Spleen (tissue), 11 donors: ENCODE measurements around the gene VSTM2L. TPM values are rescaled to one million over a fixed set of nuclear protein-coding genes. Genes with fewer than 3 reads are reported as not detected.

Experiments used
- DNase-seq: peaks from one replicate; pipeline ENCODE4 v3.0.0-alpha.2; 2020
- H3K27ac ChIP-seq, 8 donors: fragments of 200-600 bp; sonication (generic) in 7 of 8; 1 replicate in 4 of 8; 2 replicates in 4 of 8; pipeline versions ENCODE4 v1.5.0 to v1.8.0; 2016 to 2021; ENCODE audit warnings: inconsistent platforms in 4 of 8, mild to moderate bottlenecking in 4 of 8, moderate library complexity in 1 of 8
- H3K27me3 ChIP-seq, 7 donors: fragments of 200-600 bp; sonication (generic) in 6 of 7; replicated peaks in 1 of 7; 1 replicate in 4 of 7; 2 replicates in 3 of 7; pipeline versions ENCODE4 v1.5.0 to v1.8.0; 2016 to 2021; ENCODE audit warnings: inconsistent platforms in 3 of 7, mild to moderate bottlenecking in 1 of 7
- H3K36me3 ChIP-seq, 6 donors: fragments of 200-600 bp; sonication (generic) in 5 of 6; 1 replicate in 4 of 6; 2 replicates in 2 of 6; pipeline versions ENCODE4 v1.5.0 to v1.8.0; 2016 to 2021; ENCODE audit warnings: inconsistent platforms in 2 of 6
- H3K4me1 ChIP-seq, 6 donors: fragments of 200-600 bp; sonication (generic) in 5 of 6; 1 replicate in 3 of 6; 2 replicates in 3 of 6; pipeline versions ENCODE4 v1.5.0 to v1.8.0; 2016 to 2021; ENCODE audit warnings: inconsistent platforms in 3 of 6
- H3K4me3 ChIP-seq, 8 donors: fragments of 200-600 bp; sonication (generic) in 7 of 8; 1 replicate in 4 of 8; 2 replicates in 4 of 8; pipeline versions ENCODE4 v1.5.0 to v1.8.0; 2016 to 2021; ENCODE audit warnings: inconsistent platforms in 4 of 8, mild to moderate bottlenecking in 4 of 8, moderate library complexity in 2 of 8
- H3K9me3 ChIP-seq, 8 donors: fragments of 200-600 bp; sonication (generic) in 7 of 8; 1 replicate in 4 of 8; 2 replicates in 4 of 8; pipeline versions ENCODE4 v1.5.0 to v1.8.0; 2016 to 2021; ENCODE audit warnings: inconsistent platforms in 4 of 8
- CTCF ChIP-seq, 11 experiments: fragments of 200-600 bp in 7 of 11; fragments of 450-650 bp in 4 of 11; sonication (generic) in 4 of 11; IDR thresholded peaks in 8 of 11; conservative IDR thresholded peaks in 3 of 11; 1 replicate in 7 of 11; 2 replicates in 4 of 11; pipeline versions ENCODE4 v1.4.0 to v1.8.0; 2016 to 2021; ENCODE audit warnings: antibody characterized with exemption in 11 of 11, inconsistent platforms in 4 of 11, mild to moderate bottlenecking in 1 of 11
- POLR2A ChIP-seq, 3 donors: fragments of 450-650 bp; IDR thresholded peaks; one replicate each; pipeline ENCODE4 v1.5.1; 2017; ENCODE audit warnings: antibody characterized with exemption in 3 of 3, mild to moderate bottlenecking in 1 of 3
- POLR2AphosphoS5 ChIP-seq, 3 donors: sonication (generic); formaldehyde crosslinking; IDR thresholded peaks; one replicate each; pipeline ENCODE4 v1.5.1; 2017; ENCODE audit warnings: antibody characterized with exemption in 3 of 3
- WGBS, 5 donors: extraction: QIAGEN DNeasy Blood & Tissue Kit in 3 of 5; methylation state at CpG; one replicate each; pipeline versions ENCODE4 v1.1.5 to v1.1.7; 2013 to 2018; 5-methylcytosine and 5-hydroxymethylcytosine counted together
- intact Hi-C: fragments of 100-400 bp; cut with DNase I; formaldehyde crosslinking; loops from one replicate; pipeline ENCODE4 v1.15.0; 2023; ENCODE audit warnings: low total_unique reads
- polyA plus RNA-seq, 3 donors: library from polyadenylated mRNA; stranded (reverse); fragments of 200-250 nt; gene quantifications; one replicate each; pipeline ENCODE4 v1.2.1, GENCODE V29; 2013
- total RNA-seq, 7 donors: library from RNA; depleted of rRNA in 3 of 7; stranded (reverse); fragments of >200 nt in 3 of 7; fragmentation: NEBNext Ultra II Directional in 4 of 7; extraction: Animal tissue kit (Norgen Biotek cat#: 25700) in 4 of 7; gene quantifications; one replicate each; pipeline versions ENCODE4 v1.1.0 to v1.2.1, GENCODE V29; 2016 to 2021
- donor health status: healthy with polysubstance abuse.
- donor health status: DM: no; HTN: no; CAD: no; lungs with moderate emphysema.
- donor health status: DM: no; HTN: no; CAD: no.
- donor health status: Bipolar disorder and iron deficiency.
- donor health status: healthy.
- donor health status: DM: no; HTN: no; CAD: no.
- donor health status: DM: yes; HTN: yes; CAD: no.

The VSTM2L gene
- total and polyA plus RNA-seq, 10 donors, result 1.7 to 88.7 (median 24.6) TPM

GRCh38 chr20:37938954-37939353 lies 36.0 kb downstream of the VSTM2L start:
- intact Hi-C loops, result no loop called here
- TF ChIP-seq CTCF (IDR thresholded peaks at IDR 0.05 in 8 of 11, conservative IDR thresholded peaks at IDR 0.05 in 3 of 11), result no peak
- no peak for TF ChIP-seq POLR2A (IDR thresholded peaks at IDR 0.05)
- TF ChIP-seq POLR2AphosphoS5 (IDR thresholded peaks at IDR 0.05), result no peak
- no peak overlapping the region for H3K4me3 ChIP-seq
- no peak for DNase-seq
- WGBS, 5 donors, result 90 to 98% (median 93%) methylated on average over 9 of the region's 9 CpGs
- no peaks in the 10 kb centered on the region for H3K27me3 ChIP-seq
- peaks cover 0 to 23% (median 13%) of the 10 kb centered on the region in 6 donors for H3K4me1 ChIP-seq
- H3K9me3 ChIP-seq, result peaks cover 0 to 4% (median 0%) of the 10 kb centered on the region in 8 donors
- no peaks in the 10 kb centered on the region for H3K36me3 ChIP-seq
- peak overlapping the region in 5 of 8 donors; percentile 35 to 63 (median 39) for H3K27ac ChIP-seq

- peaks cover 0 to 18% (median 7%) of the 10 kb centered on the region in 6 donors for H3K4me1 ChIP-seq
- H3K36me3 ChIP-seq, result no peaks in the 10 kb centered on the region
- H3K9me3 ChIP-seq, result peaks cover 0 to 4% (median 0%) of the 10 kb centered on the region in 8 donors
- peak; percentile 74 for DNase-seq
- H3K27ac ChIP-seq, result peak overlapping the region in 6 of 8 donors; percentile 2 to 63 (median 37)
- TF ChIP-seq POLR2AphosphoS5 (IDR thresholded peaks at IDR 0.05) (peak; percentile 27 to 63 (median 41)), POLR2A (IDR thresholded peaks at IDR 0.05) (no peak), CTCF (IDR thresholded peaks at IDR 0.05 in 8 of 11, conservative IDR thresholded peaks at IDR 0.05 in 3 of 11) (no peak)
- intact Hi-C loops, result no loop called here
- no peaks in the 10 kb centered on the region for H3K27me3 ChIP-seq
- no peak overlapping the region for H3K4me3 ChIP-seq
- 80 to 83% (median 81%) methylated on average over 24 to 25 of the region's 25 CpGs for WGBS, 5 donors
Observed at GRCh38 chr20:37939701-37940560, 37.0 kb downstream of the VSTM2L start.

- H3K27me3 ChIP-seq, result no peaks in the 10 kb centered on the region
- 77 to 89% (median 82%) methylated on average over 6 of the region's 6 CpGs for WGBS, 5 donors
- H3K9me3 ChIP-seq, result peaks cover 0 to 4% (median 0%) of the 10 kb centered on the region in 8 donors
- no peak overlapping the region for H3K27ac ChIP-seq
- intact Hi-C loops, result no loop called here
- DNase-seq, result no peak
- no peaks in the 10 kb centered on the region for H3K36me3 ChIP-seq
- no peak for TF ChIP-seq CTCF (IDR thresholded peaks at IDR 0.05 in 8 of 11, conservative IDR thresholded peaks at IDR 0.05 in 3 of 11)
- TF ChIP-seq POLR2AphosphoS5 (IDR thresholded peaks at IDR 0.05), result no peak
- TF ChIP-seq POLR2A (IDR thresholded peaks at IDR 0.05), result no peak
- H3K4me1 ChIP-seq, result peaks cover 0 to 13% (median 1%) of the 10 kb centered on the region in 6 donors
- no peak overlapping the region for H3K4me3 ChIP-seq
Observed at GRCh38 chr20:37940858-37941257, 37.9 kb downstream of the VSTM2L start.

GRCh38 chr20:37941332-37941731 lies 38.4 kb downstream of the VSTM2L start:
- WGBS, 5 donors, result 70 to 79% (median 76%) methylated on average over 7 to 8 of the region's 8 CpGs
- DNase-seq, result no peak

More at GRCh38 chr20:37941332-37941731, 38.4 kb downstream of the VSTM2L start:
- intact Hi-C loops, result no loop called here
- H3K4me3 ChIP-seq, result no peak overlapping the region
- H3K27ac ChIP-seq, result no peak overlapping the region
- H3K27me3 ChIP-seq, result no peaks in the 10 kb centered on the region
- no peaks in the 10 kb centered on the region for H3K36me3 ChIP-seq
- peaks cover 0 to 13% (median 0%) of the 10 kb centered on the region in 6 donors for H3K4me1 ChIP-seq
- peaks cover 0 to 4% (median 0%) of the 10 kb centered on the region in 8 donors for H3K9me3 ChIP-seq
- TF ChIP-seq POLR2AphosphoS5 (IDR thresholded peaks at IDR 0.05), result no peak
- TF ChIP-seq CTCF (IDR thresholded peaks at IDR 0.05 in 8 of 11, conservative IDR thresholded peaks at IDR 0.05 in 3 of 11), result no peak
